B cell (primary cell): Measurements from ENCODE around the gene SHB.

Experiments
- CTCF ChIP-seq: fragments of 200-600 bp; IDR thresholded peaks from one replicate; pipeline ENCODE4 v1.8.0; 2022; ENCODE audit warnings: antibody characterized with exemption, mild to moderate bottlenecking
- EZH2 ChIP-seq: IDR thresholded peaks from 2 replicates; pipeline ENCODE4 v1.6.1; 2012; ENCODE audit warnings: borderline replicate concordance, low read depth, mild to moderate bottlenecking, moderate library complexity, low read length; ENCODE audit not compliant: insufficient read depth, poor library complexity, severe bottlenecking

- TF ChIP-seq CTCF (no peak), EZH2 (no peak)
Observed at GRCh38 chr9:38091310-38092199, 22.5 kb upstream of the SHB start.
